MG63 (cell line): ENCODE data around the gene CCDC17. TPM values are rescaled to one million over a fixed set of nuclear protein-coding genes. Genes with fewer than 3 reads are reported as not detected.
"Not testable (repeated sequence)": the region's sequence is repeated elsewhere in the genome, so short reads cannot be mapped to it uniquely, and the experiment has no call there.

Source experiments
- DNase-seq: peaks from one replicate; pipeline ENCODE4 v3.0.0-alpha.2; 2020
- H3K27me3 ChIP-seq: fragments of 250-450 bp; sonication (Bioruptor Pico); 2 replicates; pipeline ENCODE4 v1.5.1; 2020; ENCODE audit warnings: mild to moderate bottlenecking, moderate library complexity
- H3K36me3 ChIP-seq: fragments of 250-450 bp; sonication (Bioruptor Pico); 2 replicates; pipeline ENCODE4 v1.5.1; 2020; ENCODE audit warnings: mild to moderate bottlenecking, moderate library complexity
- H3K4me3 ChIP-seq: fragments of 250-450 bp; sonication (Bioruptor Pico); 2 replicates; pipeline ENCODE4 v1.5.1; 2020; ENCODE audit warnings: mild to moderate bottlenecking, moderate library complexity
- H3K9me3 ChIP-seq: fragments of 250-450 bp; sonication (Bioruptor Pico); 2 replicates; pipeline ENCODE4 v1.5.1; 2020; ENCODE audit warnings: mild to moderate bottlenecking, moderate library complexity
- total RNA-seq: library from RNA; depleted of rRNA; stranded (reverse); fragments of >200 nt; shearing (Covaris generic); gene quantifications from 2 replicates; pipeline ENCODE4 v1.2.3, GENCODE V29; 2014; ENCODE audit warnings: low replicate concordance; rRNA removed

CCDC17 gene
- total RNA-seq, 1 experiment from 2014 or later: not detected

GRCh38 chr1:45604239-45604638, 19.6 kb downstream of the CCDC17 start:
- Histone ChIP-seq H3K27me3 (no peaks in the 10 kb centered on the region), H3K36me3 (peaks cover 46% of the 10 kb centered on the region), H3K4me3 (no peak overlapping the region), H3K9me3 (no peaks in the 10 kb centered on the region)
- DNase-seq: no peak

GRCh38 chr1:45596765-45597164, 27.1 kb downstream of the CCDC17 start:
- not testable (repeated sequence) for DNase-seq, H3K4me3 ChIP-seq, H3K9me3 ChIP-seq, H3K27me3 ChIP-seq
- peaks cover 47% of the 10 kb centered on the region for H3K36me3 ChIP-seq

- H3K27me3 ChIP-seq: no peaks in the 10 kb centered on the region
- no peak overlapping the region for H3K4me3 ChIP-seq
- DNase-seq: no peak
- H3K9me3 ChIP-seq: no peaks in the 10 kb centered on the region
- peaks cover 57% of the 10 kb centered on the region for H3K36me3 ChIP-seq
These were observed 29.4 kb downstream of the CCDC17 start for GRCh38 chr1:45594412-45594811.

- Histone ChIP-seq H3K36me3 (peaks cover 32% of the 10 kb centered on the region), H3K9me3 (no peaks in the 10 kb centered on the region), H3K27me3 (no peaks in the 10 kb centered on the region), H3K4me3 (no peak overlapping the region)
- DNase-seq: no peak
These were observed 34.0 kb downstream of the CCDC17 start for GRCh38 chr1:45589861-45590260.

- peaks cover 19% of the 10 kb centered on the region for H3K36me3 ChIP-seq
- DNase-seq: no peak
- H3K4me3 ChIP-seq: no peak overlapping the region
- H3K27me3 ChIP-seq: no peaks in the 10 kb centered on the region
- H3K9me3 ChIP-seq: no peaks in the 10 kb centered on the region
These were observed 37.1 kb downstream of the CCDC17 start for GRCh38 chr1:45586769-45587168.

GRCh38 chr1:45585496-45586075, 38.3 kb downstream of the CCDC17 start:
- Histone ChIP-seq H3K4me3 (peak overlapping the region; percentile 98), H3K27me3 (no peaks in the 10 kb centered on the region), H3K9me3 (no peaks in the 10 kb centered on the region), H3K36me3 (peaks cover 9% of the 10 kb centered on the region)
- DNase-seq: no peak

GRCh38 chr1:45585110-45585426, 38.8 kb downstream of the CCDC17 start:
- DNase-seq: no peak
- Histone ChIP-seq H3K27me3 (no peaks in the 10 kb centered on the region), H3K36me3 (peaks cover 9% of the 10 kb centered on the region)

GRCh38 chr1:45584351-45585109, 39.3 kb downstream of the CCDC17 start:
- Histone ChIP-seq H3K4me3 (peak overlapping the region; percentile 98), H3K9me3 (no peaks in the 10 kb centered on the region), H3K36me3 (peaks cover 9% of the 10 kb centered on the region), H3K27me3 (no peaks in the 10 kb centered on the region)
- peak; percentile 83 for DNase-seq

More at GRCh38 chr1:45585110-45585426, 38.8 kb downstream of the CCDC17 start:
- peak overlapping the region; percentile 98 for H3K4me3 ChIP-seq
- no peaks in the 10 kb centered on the region for H3K9me3 ChIP-seq

- Histone ChIP-seq H3K36me3 (peaks cover 6% of the 10 kb centered on the region), H3K9me3 (no peaks in the 10 kb centered on the region), H3K27me3 (no peaks in the 10 kb centered on the region), H3K4me3 (peak within 1 kb of the TSS; percentile 98)
- peak; percentile 78 for DNase-seq
These were observed 40.0 kb downstream of the CCDC17 start, which contains the start of gene NASP for GRCh38 chr1:45583666-45584350. Gene NASP (plus strand): TSS chr1:45584041. CDS start chr1:45584147, 106 bp downstream.

GRCh38 chr1:45583264-45583665, 40.6 kb downstream of the CCDC17 start:
- Histone ChIP-seq H3K9me3 (peaks cover 3% of the 10 kb centered on the region; the same call in 1 of the 2 replicates), H3K4me3 (peak overlapping the region; percentile 98), H3K36me3 (peaks cover 3% of the 10 kb centered on the region), H3K27me3 (no peaks in the 10 kb centered on the region)
- DNase-seq: peak; percentile 96

GRCh38 chr1:45574105-45574626, 49.7 kb downstream of the CCDC17 start:
- H3K36me3 ChIP-seq: peaks cover 22% of the 10 kb centered on the region
- H3K9me3 ChIP-seq: peaks cover 3% of the 10 kb centered on the region; the same call in 1 of the 2 replicates
- DNase-seq: no peak
- no peaks in the 10 kb centered on the region for H3K27me3 ChIP-seq
- H3K4me3 ChIP-seq: no peak overlapping the region

GRCh38 chr1:45573231-45573804, 50.5 kb downstream of the CCDC17 start:
- no peaks in the 10 kb centered on the region; the same call in 1 of the 2 replicates for H3K9me3 ChIP-seq
- no peak overlapping the region for H3K4me3 ChIP-seq
- no peaks in the 10 kb centered on the region for H3K27me3 ChIP-seq
- H3K36me3 ChIP-seq: peaks cover 26% of the 10 kb centered on the region
- no peak for DNase-seq

- H3K9me3 ChIP-seq: no peaks in the 10 kb centered on the region
- peaks cover 39% of the 10 kb centered on the region for H3K36me3 ChIP-seq
- no peak overlapping the region for H3K4me3 ChIP-seq
- DNase-seq: no peak
- no peaks in the 10 kb centered on the region for H3K27me3 ChIP-seq
These were observed 53.2 kb downstream of the CCDC17 start for GRCh38 chr1:45570631-45571030.

Other genes with a start within 250 kb of the CCDC17 start
- 0.25 TPM in 1 of 2 replicates, not detected in the other for gene TESK2, start 132.9 kb downstream of the CCDC17 start, total RNA-seq
- gene CCDC163, start 124.0 kb downstream of the CCDC17 start, total RNA-seq: 0.16 and 0.67 TPM in 2 replicates
- 1.0 and 1.2 TPM in 2 replicates for gene MMACHC, start 123.8 kb downstream of the CCDC17 start, total RNA-seq
- 1,198 and 1,251 TPM in 2 replicates for gene PRDX1, start 102.2 kb downstream of the CCDC17 start, total RNA-seq
- 60.7 and 93.8 TPM in 2 replicates for gene AKR1A1, start 73.2 kb downstream of the CCDC17 start, total RNA-seq
- 32.2 and 50.9 TPM in 2 replicates for gene NASP, start 40.0 kb downstream of the CCDC17 start, total RNA-seq
- gene GPBP1L1, start 62.5 kb upstream of the CCDC17 start, total RNA-seq: 126 and 254 TPM in 2 replicates
- gene TMEM69, start 64.1 kb upstream of the CCDC17 start, total RNA-seq: 13.7 and 21.7 TPM in 2 replicates
- 5.2 and 8.0 TPM in 2 replicates for gene IPP, start 126.6 kb upstream of the CCDC17 start, total RNA-seq
- 14.9 and 21.9 TPM in 2 replicates for gene MAST2, start 179.6 kb upstream of the CCDC17 start, total RNA-seq